ENCODE data around the gene SLC5A1.
A peak's percentile ranks its signal among the peaks of the same experiment; 100 is the strongest.
"Not testable (repeated sequence)": the region's sequence is repeated elsewhere in the genome, so short reads cannot be mapped to it uniquely, and the experiment has no call there.

The SLC5A1 gene

GRCh38 chr22:32097881-32098499 lies 54.9 kb downstream of the SLC5A1 start:
- no peak for DNase-seq

- no peak for DNase-seq
Observed at GRCh38 chr22:32100711-32101110, 57.6 kb downstream of the SLC5A1 start.

- DNase-seq: peak; percentile 30
Observed at GRCh38 chr22:32103658-32104315, 60.7 kb downstream of the SLC5A1 start.

GRCh38 chr22:32106930-32107329 lies 63.9 kb downstream of the SLC5A1 start:
- no peak for DNase-seq

- DNase-seq: no peak
Observed at GRCh38 chr22:32112380-32112779, 69.3 kb downstream of the SLC5A1 start.

- no peak for DNase-seq
Observed at GRCh38 chr22:32119568-32120235, 76.6 kb downstream of the SLC5A1 start.

GRCh38 chr22:32120603-32121002 lies 77.5 kb downstream of the SLC5A1 start:
- DNase-seq: no peak

- no peak for DNase-seq
Observed at GRCh38 chr22:32122899-32123298, 79.8 kb downstream of the SLC5A1 start.

- DNase-seq: peak; percentile 22
Observed at GRCh38 chr22:32123657-32124056, 80.6 kb downstream of the SLC5A1 start.

GRCh38 chr22:32127904-32128303 lies 84.8 kb downstream of the SLC5A1 start:
- DNase-seq: no peak

DNA sequence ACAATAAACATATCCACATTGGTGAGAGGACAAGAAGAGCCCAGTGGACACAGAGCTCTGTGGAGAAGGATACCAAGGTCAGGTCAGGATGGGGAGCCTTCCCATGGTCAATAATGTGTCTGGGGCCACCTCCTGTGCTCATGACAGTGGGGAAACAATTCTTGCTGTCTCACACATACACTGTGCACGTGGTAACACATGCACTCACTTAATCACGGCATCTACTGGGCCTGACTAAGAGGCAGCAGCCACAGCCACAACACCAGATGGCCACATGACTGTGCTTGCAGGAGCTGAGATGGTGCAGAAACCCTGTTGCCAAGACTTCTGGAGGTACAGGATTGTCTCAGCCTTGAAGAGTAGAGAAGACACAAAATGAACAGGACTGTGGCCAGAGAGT lies 87.4 kb downstream of the SLC5A1 start:
- DNase-seq: no peak

GRCh38 chr22:32132126-32132525 lies 89.1 kb downstream of the SLC5A1 start:
- no peak for DNase-seq

- DNase-seq: no peak
Observed at GRCh38 chr22:32132783-32133182, 89.7 kb downstream of the SLC5A1 start.

DNA sequence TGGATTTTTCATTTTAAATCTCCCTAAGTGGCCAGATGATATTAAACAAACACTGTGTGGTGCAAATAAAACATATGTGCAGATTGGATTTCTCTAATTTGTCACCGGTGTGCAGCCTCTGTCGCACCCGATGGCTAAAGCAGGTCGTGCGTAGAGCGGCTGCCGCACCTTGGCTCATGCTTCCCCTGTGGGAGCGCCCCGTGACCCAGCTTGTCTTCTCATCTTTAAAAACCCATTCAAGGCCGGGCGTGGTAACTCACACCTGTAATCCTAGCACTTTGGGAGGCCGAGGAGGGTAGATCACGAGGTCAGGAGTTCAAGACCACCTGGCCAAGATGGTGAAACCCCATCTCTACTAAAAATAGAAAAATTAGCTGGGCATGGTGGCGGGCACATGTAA lies 91.7 kb downstream of the SLC5A1 start:
- not testable (repeated sequence) for DNase-seq

GRCh38 chr22:32135958-32136357 lies 92.9 kb downstream of the SLC5A1 start:
- DNase-seq: not testable (repeated sequence)

DNA sequence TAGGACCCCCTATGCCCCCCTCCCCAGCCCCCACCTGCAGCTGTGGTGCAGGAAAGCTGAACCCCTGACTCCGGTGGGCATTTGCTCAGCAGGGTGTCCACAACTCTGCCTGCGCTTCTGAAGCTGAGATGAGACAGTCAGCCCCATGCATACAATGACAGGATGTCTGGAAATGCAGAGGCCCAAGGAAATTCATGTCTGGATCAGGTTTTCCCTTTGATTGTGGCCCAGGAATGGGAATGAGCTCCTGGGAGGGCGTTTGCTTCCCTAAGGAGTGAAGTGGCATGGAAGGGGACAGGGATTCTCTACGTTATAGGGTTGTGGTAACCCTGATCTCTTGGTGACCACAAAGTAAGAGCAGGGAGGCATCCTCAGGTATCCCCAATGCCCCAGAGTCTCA lies 93.8 kb downstream of the SLC5A1 start:
- not testable (repeated sequence) for DNase-seq

DNA sequence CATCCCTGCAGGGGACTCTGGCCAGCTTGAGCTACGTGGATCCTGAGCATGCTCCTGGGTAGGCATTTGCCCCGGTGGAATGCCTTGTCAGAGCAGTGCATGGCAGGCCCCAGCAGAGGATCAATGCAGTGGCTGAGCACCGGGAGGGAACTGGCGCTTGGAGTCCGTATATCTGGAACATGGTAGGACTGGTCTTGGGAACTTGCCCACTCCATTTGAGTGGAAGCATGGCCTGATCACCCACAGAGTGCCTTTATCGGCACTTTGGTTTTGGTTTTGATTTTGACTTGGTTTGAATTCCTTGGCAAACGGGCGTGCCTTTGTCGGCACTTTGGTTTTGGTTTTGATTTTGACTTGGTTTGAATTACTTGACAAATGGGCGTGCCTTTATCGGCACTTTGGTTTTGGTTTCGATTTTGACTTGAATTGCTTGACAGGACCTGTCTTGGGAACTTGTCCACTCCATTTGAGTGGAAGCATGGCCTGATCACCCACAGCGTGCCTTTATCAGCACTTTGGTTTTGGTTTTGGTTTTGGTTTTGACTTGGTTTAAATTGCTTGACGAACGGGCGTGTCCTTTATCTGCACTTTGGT lies 94.8 kb downstream of the SLC5A1 start:
- DNase-seq: not testable (repeated sequence)

GRCh38 chr22:32138576-32138975 lies 95.5 kb downstream of the SLC5A1 start:
- DNase-seq: not testable (repeated sequence)

- peak; percentile 43 for DNase-seq
Observed at GRCh38 chr22:32140688-32141087, 97.6 kb downstream of the SLC5A1 start.

- DNase-seq: no peak
Observed at GRCh38 chr22:32142600-32142999, 99.5 kb downstream of the SLC5A1 start.

DNA sequence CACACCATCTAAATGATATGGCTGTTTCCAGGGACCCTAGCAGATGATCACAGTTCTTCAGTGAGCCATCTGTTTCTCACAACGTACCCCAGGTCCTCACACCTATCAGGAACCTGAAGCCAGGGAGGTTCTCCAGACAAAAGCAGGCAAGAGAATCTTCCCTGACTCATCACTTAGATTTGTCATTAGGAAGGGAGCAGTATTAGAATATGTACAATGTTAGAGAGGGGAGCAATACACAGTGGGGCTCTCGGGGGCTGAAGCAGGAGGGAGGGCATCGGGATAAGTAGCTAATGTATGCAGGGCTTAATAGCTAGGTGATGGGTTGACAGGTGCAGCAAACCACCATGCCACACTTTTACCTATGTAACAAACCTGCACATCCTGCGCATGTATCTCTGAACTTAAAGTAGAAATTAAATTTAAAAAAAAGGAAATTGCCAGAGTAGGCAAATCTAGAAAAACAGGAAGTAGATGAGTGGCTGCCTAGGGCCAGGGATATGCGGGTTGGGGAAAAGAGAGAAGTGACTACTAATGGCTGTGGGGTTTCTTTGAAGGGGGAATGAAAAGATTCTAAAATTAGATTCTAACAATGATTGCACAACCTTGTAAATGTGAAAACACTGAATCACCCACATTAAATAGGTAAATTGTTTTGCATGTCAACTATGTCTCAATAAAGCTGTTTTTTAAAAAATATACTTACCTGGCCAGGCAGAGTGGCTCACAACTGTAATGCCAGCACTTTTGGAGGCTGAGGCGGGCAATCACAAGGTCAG lies 101.6 kb downstream of the SLC5A1 start:
- DNase-seq: no peak

DNA sequence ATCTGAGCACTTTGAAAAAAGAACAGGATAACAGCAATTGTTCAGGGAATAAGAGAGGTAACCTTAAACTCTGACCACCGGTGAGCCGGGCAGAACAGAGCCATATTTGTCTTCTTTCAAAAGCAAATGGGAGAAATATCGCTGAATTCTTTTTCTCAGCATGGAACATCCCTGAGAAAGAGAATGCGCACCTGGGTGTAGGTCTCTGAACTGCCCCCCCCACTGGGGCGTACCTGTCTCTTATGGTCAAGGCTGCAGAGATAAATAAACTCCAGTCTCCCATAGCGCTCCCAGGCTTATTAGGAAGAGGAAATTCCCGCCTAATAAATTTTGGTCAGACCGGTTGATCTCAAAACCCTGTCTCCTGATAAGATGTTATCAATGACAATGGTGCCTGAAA lies 104.1 kb downstream of the SLC5A1 start:
- DNase-seq: peak; percentile 94

DNA sequence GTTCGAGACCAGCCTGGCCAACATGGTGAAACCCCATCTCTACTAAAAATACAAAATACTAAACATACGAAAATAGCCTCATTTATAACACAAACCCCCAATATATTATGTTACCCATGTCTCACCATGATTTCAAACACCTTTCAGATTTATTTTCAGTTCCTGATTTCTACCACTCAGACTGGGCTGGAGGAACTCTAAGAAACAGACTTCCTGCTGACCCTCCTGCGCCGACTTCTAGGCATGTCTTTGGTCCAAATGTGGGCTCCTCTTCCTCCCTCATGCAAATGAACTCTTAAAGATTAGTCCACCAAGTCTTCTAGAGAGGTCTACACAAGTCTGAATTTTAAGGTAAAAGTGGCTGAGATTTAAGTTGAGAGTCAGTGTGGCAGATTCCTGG lies 105.3 kb downstream of the SLC5A1 start:
- not testable (repeated sequence) for DNase-seq
